Measurements from ENCODE around the gene SLC22A23.

Gene SLC22A23

GRCh38 chr6:3280866-3281465 lies 175.9 kb downstream of the SLC22A23 start:
- DNase-seq, result no peak

- no peak for DNase-seq
These were observed 176.8 kb downstream of the SLC22A23 start for GRCh38 chr6:3280091-3280490.

- DNase-seq, result no peak
These were observed 178.2 kb downstream of the SLC22A23 start for GRCh38 chr6:3278691-3279090.

GRCh38 chr6:3277851-3278416 lies 178.9 kb downstream of the SLC22A23 start:
- DNase-seq, result no peak

GRCh38 chr6:3277251-3277650 lies 179.6 kb downstream of the SLC22A23 start:
- no peak for DNase-seq

- DNase-seq, result no peak
These were observed 180.4 kb downstream of the SLC22A23 start for GRCh38 chr6:3276174-3277167.

- no peak for DNase-seq
These were observed 182.9 kb downstream of the SLC22A23 start for GRCh38 chr6:3273707-3274521.

- no peak for DNase-seq
These were observed 183.8 kb downstream of the SLC22A23 start for GRCh38 chr6:3272911-3273547.

GRCh38 chr6:3271756-3272155 lies 185.1 kb downstream of the SLC22A23 start:
- DNase-seq, result no peak

- no peak for DNase-seq
These were observed 186.6 kb downstream of the SLC22A23 start for GRCh38 chr6:3270258-3270657.

GRCh38 chr6:3269281-3269975 lies 187.4 kb downstream of the SLC22A23 start:
- no peak for DNase-seq

GRCh38 chr6:3268680-3269079 lies 188.2 kb downstream of the SLC22A23 start:
- DNase-seq, result no peak

GRCh38 chr6:3267162-3267561 lies 189.7 kb downstream of the SLC22A23 start:
- DNase-seq, result no peak

- no peak for DNase-seq
These were observed 190.7 kb downstream of the SLC22A23 start for GRCh38 chr6:3266170-3266569.

- no peak for DNase-seq
These were observed 191.2 kb downstream of the SLC22A23 start for GRCh38 chr6:3265671-3266070.

- no peak for DNase-seq
These were observed 192.5 kb downstream of the SLC22A23 start for GRCh38 chr6:3264356-3264755.

GRCh38 chr6:3263096-3263495 lies 193.8 kb downstream of the SLC22A23 start:
- no peak for DNase-seq

GRCh38 chr6:3261921-3262320 lies 194.9 kb downstream of the SLC22A23 start:
- DNase-seq, result no peak

GRCh38 chr6:3261518-3261820 lies 195.4 kb downstream of the SLC22A23 start:
- DNase-seq, result no peak

- no peak for DNase-seq
These were observed 195.9 kb downstream of the SLC22A23 start for GRCh38 chr6:3260772-3261517.

- no peak for DNase-seq
These were observed 196.6 kb downstream of the SLC22A23 start for GRCh38 chr6:3260296-3260695.
